Dedifferentiated amniotic fluid mesenchymal stem cell (primary cell): ENCODE results near the gene MRPL12.
"Not testable (repeated sequence)": the region's sequence is repeated elsewhere in the genome, so short reads cannot be mapped to it uniquely, and the experiment has no call there.

Source experiments
- DNase-seq: peaks from one replicate; pipeline ENCODE4 v3.0.0-alpha.2; 2016; ENCODE audit errors: extremely low spot score

The MRPL12 gene

GRCh38 chr17:81702934-81703746 is at the start of gene MRPL12:
Gene MRPL12 (plus strand): TSS chr17:81703367. CDS start chr17:81703502, 135 bp downstream.
- DNase-seq: peak; percentile 92

- DNase-seq: no peak
Measured at GRCh38 chr17:81655378-81656117, 47.6 kb upstream of the MRPL12 start.

GRCh38 chr17:81656118-81656743 is 46.9 kb upstream of the MRPL12 start, which contains the start of gene PDE6G:
Gene PDE6G (minus strand): TSS chr17:81656542. CDS start chr17:81653305, 3,237 bp downstream.
- DNase-seq: no peak

- no peak for DNase-seq
Measured at GRCh38 chr17:81656835-81657234, 46.3 kb upstream of the MRPL12 start.

GRCh38 chr17:81659038-81659437 is 44.1 kb upstream of the MRPL12 start:
- DNase-seq: no peak

- DNase-seq: no peak
Measured at GRCh38 chr17:81660441-81660840, 42.7 kb upstream of the MRPL12 start.

GRCh38 chr17:81662002-81662401 is 41.2 kb upstream of the MRPL12 start:
- DNase-seq: no peak

- no peak for DNase-seq
Measured at GRCh38 chr17:81664051-81664470, 39.1 kb upstream of the MRPL12 start.

GRCh38 chr17:81665205-81666091 is 37.7 kb upstream of the MRPL12 start:
- no peak for DNase-seq

GRCh38 chr17:81666092-81666341 is 37.1 kb upstream of the MRPL12 start:
- DNase-seq: no peak

- peak; percentile 97 for DNase-seq
Measured at GRCh38 chr17:81666342-81667191, 36.6 kb upstream of the MRPL12 start, which contains the start of the genes CCDC137 and OXLD1. Gene CCDC137 (plus strand): TSS chr17:81666737. CDS start chr17:81666767, 30 bp downstream. Gene OXLD1 (minus strand): TSS chr17:81666605. CDS start chr17:81666577, 28 bp downstream.

GRCh38 chr17:81667754-81668153 is 35.4 kb upstream of the MRPL12 start:
- no peak for DNase-seq

GRCh38 chr17:81672504-81672903 is 30.7 kb upstream of the MRPL12 start:
- DNase-seq: no peak

- DNase-seq: no peak
Measured at GRCh38 chr17:81672954-81673353, 30.2 kb upstream of the MRPL12 start.

- DNase-seq: no peak
Measured at GRCh38 chr17:81673561-81674258, 29.5 kb upstream of the MRPL12 start.

- DNase-seq: not testable (repeated sequence)
Measured at GRCh38 chr17:81675515-81676221, 27.5 kb upstream of the MRPL12 start.

GRCh38 chr17:81676906-81677305 is 26.3 kb upstream of the MRPL12 start:
- DNase-seq: no peak

- DNase-seq: no peak
Measured at GRCh38 chr17:81680150-81680549, 23.0 kb upstream of the MRPL12 start.

GRCh38 chr17:81681672-81682071 is 21.5 kb upstream of the MRPL12 start:
- DNase-seq: no peak
